NCI-H2196 (cell line): ENCODE results near the gene MITF.

ENCODE experiments used
- DNase-seq: peaks from one replicate; lab custom pipeline; 2025; ENCODE audit not compliant: unreplicated experiment; lab: John Stamatoyannopoulos, UW

MITF gene

DNA sequence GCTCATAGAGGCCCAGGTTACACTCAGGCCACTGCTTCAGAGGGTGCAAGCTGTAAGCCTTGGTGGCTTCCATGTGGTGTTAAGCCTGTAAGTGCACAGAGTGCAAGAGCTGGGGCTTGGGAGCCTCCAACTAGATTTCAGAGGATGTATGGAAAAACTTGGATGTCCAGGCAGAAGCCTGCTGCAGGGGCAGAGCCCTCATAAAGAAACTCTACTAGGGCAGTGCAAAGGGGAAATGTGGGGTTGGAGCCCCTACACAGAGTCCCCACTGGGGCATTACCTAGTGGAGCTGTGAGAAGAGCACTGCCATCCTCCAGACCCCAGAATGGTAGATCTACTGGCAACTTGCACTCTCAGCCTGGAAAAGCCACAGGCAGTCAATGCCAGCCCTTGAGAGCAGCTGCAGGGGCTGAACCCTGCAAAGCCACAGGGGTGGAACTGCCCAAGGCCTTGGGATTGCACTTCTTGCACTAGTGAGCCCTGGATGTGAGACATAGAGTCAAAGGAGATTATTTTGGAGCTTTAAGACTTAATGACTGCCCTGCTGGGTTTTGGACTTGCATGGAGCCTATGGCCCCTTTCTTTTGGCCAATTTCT, 14.0 kb downstream of the MITF start:
- DNase-seq, result no peak

DNA sequence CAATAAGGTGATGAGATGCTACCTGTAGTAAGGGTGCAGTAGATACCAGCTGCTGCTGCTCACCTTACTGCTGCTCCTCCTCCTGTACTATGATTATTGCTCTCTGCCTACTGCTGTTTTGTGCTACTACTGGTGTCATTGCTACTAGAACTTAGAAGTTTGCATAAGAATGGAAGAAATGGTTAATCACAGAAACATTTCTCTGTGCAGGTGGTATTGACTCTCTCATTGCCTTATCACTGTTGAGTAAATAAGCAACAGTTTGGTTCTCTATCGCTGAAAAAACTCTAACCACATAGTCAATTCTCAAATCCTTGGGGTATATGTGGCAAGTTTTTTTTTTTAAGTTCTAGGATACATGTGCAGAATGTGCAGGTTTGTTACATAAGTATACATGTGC, 16.5 kb downstream of the MITF start:
- no peak for DNase-seq

GRCh38 chr3:69761896-69762767, 22.9 kb downstream of the MITF start:
- no peak for DNase-seq

DNA sequence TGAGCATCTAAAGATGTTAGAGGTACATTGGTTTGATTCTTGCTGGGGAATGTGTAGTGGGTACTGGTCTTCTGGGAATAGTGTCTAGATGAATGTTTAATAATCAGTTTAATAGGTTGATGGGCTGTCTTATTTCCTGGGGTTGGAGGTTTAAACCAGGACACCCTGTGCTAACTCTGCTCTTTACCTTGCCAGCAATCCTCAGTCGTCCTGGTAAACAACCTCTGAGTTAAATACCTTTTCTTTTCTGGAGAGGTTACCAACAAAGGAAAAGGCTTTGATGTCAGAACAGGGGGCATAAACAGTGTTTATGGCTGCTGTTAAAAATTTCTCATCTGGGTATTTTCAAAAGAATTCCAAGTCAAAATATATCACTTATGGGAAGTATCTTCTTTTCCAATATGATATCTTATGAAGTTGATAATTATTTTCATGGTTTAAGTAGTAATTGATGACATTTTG, 23.5 kb downstream of the MITF start:
- DNase-seq, result no peak

GRCh38 chr3:69763458-69763857, 24.2 kb downstream of the MITF start:
- no peak for DNase-seq

DNA sequence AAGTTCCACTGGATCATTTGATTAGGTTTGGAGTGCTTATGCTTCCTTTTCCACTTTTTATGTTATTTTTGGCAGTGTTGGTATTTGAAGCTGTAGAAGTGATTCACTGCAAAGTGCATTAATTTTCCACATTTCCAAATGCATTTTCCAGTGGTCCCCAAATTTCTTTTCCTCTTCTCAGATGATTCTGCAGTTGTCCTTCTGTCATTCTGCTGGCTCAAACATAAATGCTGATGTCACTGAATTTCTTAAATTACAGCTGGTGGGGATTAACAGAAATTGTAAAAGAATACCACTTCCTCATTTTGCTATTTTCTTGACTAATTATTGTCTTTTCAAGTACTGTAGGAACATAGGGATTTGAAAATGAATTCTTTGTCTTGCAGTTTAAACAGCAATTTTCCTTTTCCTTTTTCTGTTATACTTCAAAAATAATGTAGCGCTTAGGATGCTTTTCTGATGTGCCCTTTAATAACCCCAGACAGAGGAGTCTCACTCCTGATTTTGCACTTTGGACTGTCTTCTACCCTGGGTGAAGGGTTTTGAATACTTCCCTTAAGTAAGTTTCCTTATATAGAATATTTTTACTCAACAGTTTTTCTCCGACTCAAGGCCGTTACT, 25.0 kb downstream of the MITF start:
- no peak for DNase-seq

GRCh38 chr3:69764861-69765260, 25.6 kb downstream of the MITF start:
- DNase-seq, result no peak

DNA sequence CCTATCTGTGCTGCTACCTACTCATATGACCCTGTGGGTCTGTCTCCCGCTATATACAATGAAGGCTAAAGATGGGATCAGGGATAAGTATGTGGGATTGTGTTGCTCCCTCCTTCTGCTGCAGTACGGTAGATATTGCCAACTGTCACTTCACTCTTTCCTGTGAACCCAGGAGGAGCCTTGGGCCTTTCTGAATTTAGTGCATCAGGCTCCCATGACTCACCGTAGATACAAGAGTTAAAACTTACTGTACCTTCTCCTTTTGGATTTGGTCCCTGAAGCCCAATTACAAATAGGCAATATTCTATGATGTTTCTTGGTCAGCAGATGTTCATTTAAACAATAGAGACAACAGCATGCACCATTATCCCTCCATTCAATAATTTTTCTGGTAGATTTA, 27.4 kb downstream of the MITF start:
- no peak for DNase-seq

DNA sequence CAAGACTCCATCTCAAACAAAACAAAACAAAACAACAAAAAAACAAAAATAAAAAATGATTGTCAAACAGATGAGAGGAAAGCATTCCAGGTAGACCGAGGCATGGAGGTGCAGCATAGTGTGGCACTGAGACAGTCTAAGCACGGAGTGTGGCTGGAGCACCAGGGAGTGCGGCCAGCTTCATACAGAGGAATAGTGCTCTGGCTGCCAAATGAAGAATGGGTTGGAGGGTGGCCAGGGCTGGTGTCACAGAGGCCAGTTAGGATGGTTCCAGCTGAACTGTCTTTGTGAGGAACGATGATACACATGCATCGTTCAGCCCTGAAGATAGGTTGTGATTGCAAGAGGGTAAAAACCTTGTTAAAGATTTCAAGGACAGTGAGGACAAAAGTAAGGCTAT, 28.3 kb downstream of the MITF start:
- DNase-seq, result no peak

DNA sequence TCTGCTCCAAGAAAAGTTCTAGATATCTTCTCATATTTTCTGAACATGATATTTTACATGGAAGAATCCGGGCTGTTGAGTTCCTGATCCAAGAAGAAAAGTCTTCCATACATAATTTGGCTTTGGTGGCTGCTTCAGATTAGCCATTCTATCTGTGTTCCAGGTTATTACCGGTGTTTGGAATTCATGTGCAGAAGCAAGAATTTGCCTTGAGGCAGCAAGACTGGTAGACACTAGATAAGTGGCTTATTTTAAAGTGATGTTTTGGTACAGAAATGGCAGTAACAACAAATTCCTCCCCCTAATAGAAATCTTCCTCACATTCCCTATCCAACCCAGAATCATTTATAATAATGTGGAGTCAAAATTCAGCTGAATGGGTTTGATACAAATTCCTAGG, 29.2 kb downstream of the MITF start:
- DNase-seq, result no peak

- no peak for DNase-seq
These were observed 31.0 kb downstream of the MITF start for GRCh38 chr3:69770219-69770618.

GRCh38 chr3:69770976-69771634, 31.8 kb downstream of the MITF start:
- DNase-seq, result no peak

DNA sequence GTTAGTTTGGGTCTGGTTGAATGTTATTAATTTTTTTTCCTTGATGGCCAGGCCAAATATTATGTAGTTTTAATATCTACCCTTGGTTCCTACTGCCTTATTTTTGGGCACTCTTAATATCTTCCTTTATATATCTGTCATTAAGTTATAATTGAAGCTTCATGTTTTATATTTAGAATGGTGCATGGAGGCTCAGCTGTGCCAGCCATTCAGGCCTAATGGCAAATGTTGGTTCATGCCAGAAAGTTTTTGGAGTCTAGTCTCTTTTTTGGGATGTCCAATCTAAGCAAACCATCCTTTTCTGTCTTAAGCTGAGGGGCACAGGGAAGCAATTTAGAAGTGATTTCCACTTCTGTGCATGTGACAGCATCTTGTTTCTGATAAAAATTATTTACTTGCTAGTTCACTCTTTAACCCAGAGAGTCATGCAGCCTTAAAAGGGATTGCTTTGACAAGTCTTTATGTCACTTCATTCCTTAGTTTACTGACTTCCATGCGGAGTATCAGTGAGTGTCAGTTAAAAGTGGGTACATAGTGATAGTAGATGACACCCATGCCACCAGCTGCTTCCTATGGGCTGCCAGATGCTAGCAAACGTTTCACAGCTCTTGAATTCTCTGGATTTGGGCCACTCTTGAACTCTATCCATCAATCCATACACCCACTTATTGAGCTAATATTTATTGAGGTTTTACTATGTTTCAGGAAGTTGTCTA, 33.0 kb downstream of the MITF start:
- DNase-seq, result no peak

- DNase-seq, result no peak
These were observed 34.8 kb downstream of the MITF start for GRCh38 chr3:69774029-69774428.

DNA sequence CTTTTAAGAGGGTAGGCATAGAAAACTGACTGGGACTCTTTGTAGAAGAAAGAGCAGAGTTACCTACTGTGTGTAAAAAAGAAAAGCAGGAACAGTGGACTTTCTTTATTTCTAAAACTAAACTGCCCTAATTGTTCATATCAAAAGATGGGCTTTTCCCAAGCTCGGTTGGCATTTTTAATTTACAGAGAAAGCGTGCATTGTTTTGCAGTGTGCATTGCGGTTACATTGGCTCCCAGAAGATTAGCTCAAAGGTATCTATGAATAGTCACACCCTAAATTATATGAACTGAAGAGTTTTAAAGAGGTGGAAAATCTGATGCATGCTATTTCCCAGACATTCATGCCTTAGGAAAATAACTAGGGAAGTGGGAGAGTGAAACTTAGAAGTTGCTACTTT, 36.5 kb downstream of the MITF start:
- DNase-seq, result no peak

GRCh38 chr3:69776289-69776688, 37.0 kb downstream of the MITF start:
- DNase-seq, result no peak

DNA sequence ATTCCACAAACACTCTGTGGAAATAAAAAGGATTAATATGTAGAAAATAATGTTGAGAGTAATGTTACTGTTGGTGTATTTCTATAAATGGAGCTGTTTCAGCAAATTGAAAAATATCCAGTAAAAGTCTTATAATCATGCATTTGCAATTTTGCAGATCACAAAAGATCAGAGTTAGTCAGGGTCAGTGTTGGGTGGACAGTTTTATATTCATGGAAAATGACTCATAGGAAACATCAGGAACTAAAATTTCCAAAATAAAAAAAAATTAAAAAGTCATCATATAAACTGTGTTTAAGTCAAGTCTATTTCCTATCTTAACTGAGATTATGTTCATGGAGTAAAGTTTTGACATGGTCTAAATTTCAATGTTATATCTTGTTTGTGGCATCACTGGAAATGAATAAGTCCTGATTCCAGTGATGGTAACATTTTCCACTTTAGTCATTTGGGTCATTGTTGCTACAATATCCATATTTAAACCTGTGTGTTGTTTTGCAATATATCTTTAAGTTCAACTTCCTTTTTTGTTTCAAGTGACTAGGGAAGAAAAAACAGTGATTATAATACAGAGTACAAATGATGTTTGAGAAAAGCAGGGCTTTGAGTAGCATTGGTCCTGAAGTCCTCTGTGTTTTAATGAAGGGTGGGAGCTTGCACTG, 37.8 kb downstream of the MITF start:
- DNase-seq, result no peak

DNA sequence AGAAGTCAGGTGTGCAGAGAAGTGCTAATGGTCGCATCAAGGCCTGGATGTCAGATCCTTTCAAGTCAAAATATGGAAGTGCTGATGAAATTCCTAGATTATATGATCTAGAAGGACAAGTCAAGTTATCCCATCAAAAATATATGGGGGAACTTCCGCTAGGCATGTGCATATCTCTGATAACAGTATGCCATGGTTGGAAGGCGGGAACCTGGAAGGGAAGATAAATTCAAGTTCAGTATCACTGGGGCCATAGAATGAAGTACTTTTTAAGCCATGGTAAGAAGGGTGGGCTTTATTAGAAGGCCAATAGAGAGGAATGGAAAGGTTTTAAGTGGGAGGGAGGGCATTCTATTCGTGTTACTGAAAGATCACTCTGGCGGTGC, 38.3 kb downstream of the MITF start:
- no peak for DNase-seq

DNA sequence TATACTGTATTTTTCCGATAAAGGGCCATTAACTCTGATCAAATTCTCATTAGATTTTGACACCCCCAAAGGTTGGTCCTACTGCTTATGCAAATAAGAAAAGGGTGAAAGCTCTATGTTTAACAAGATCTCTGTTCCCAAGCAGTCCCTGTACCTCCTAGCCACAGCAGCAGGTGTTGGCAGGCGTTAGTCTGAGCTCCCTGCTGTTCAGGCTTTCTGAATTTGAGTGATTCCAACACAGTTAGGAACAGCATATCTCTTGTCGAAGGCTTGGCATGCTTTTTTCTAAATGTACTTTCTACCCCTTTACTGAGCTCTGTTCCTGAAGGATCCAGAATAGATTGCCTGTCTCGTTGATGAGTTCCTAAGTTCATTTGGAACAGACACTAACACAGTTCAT, 42.3 kb downstream of the MITF start:
- DNase-seq, result no peak

DNA sequence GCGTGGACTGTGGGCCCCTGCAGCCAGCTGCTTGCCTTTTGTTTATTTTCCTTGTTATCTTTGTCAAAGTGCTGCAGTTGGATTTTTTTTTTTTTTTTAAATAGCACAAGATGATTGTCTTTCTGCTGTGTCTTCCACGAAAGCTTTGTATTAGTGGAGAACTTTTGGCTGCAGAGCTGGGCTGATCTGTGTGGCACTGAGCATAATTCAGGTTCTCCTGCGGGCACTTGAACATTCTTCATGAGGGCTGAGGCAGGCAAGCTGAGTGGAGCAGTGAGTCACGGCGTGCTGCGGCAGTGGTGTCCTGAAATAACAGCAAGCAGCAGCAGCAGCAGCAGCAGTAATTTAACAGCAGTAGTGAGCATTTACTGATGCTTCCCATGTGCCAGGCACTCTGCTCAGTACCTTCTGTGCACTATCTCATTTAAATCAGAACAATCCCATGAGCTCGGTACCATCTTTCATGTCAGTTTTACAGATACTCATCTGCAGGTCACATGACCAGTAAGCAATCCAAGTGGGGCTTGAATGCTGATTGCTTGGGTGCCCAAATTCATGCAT, 45.8 kb downstream of the MITF start:
- DNase-seq, result no peak
